Psoas muscle (tissue), 8 donors: Measurements from ENCODE around the gene EMC10. TPM values are rescaled to one million over a fixed set of nuclear protein-coding genes. Genes with fewer than 3 reads are reported as not detected.

ENCODE experiments used
- ATAC-seq, 4 donors: fragments of 200-7000 bp; cut with Tn5 transposase; one replicate each; pipeline ENCODE4 v1.9.1; 2020; ENCODE audit warnings: moderate library complexity in 3 of 4, mild to moderate bottlenecking in 2 of 4
- DNase-seq, 2 donors: peaks; one replicate each; pipeline ENCODE4 v3.0.0-alpha.2; 2020
- H3K27ac ChIP-seq: fragments of 200-600 bp; one replicate; pipeline ENCODE4 v1.8.0; 2022
- H3K27me3 ChIP-seq, 3 donors: fragments of 200-600 bp in 1 of 3; one replicate each; pipeline versions ENCODE4 v1.6.1 to v1.8.0; 2013 to 2022; ENCODE audit warnings: low read length in 2 of 3, mild to moderate bottlenecking in 2 of 3, moderate library complexity in 1 of 3; ENCODE audit not compliant: insufficient read depth in 3 of 3
- H3K36me3 ChIP-seq, 2 donors: fragments of 200-600 bp in 1 of 2; one replicate each; pipeline versions ENCODE4 v1.6.1 to v1.8.0; 2013 to 2022; ENCODE audit warnings: low read depth in 1 of 2, mild to moderate bottlenecking in 1 of 2, moderate library complexity in 1 of 2; ENCODE audit not compliant: insufficient read depth in 1 of 2
- H3K4me1 ChIP-seq: fragments of 200-600 bp; one replicate; pipeline ENCODE4 v1.8.0; 2022
- H3K4me3 ChIP-seq: fragments of 200-600 bp; one replicate; pipeline ENCODE4 v1.8.0; 2022; ENCODE audit warnings: mild to moderate bottlenecking
- H3K9me3 ChIP-seq: fragments of 200-600 bp; one replicate; pipeline ENCODE4 v1.8.0; 2022
- CTCF ChIP-seq: fragments of 200-600 bp; IDR thresholded peaks from one replicate; pipeline ENCODE4 v1.8.0; 2022; ENCODE audit warnings: antibody characterized with exemption
- WGBS, 3 donors: extraction: QIAGEN DNeasy Blood & Tissue Kit; methylation state at CpG; one replicate each; pipeline versions ENCODE4 v1.1.6 to v1.1.7; 2013; 5-methylcytosine and 5-hydroxymethylcytosine counted together
- intact Hi-C, 2 donors: fragments of 100-400 bp; cut with DNase I; formaldehyde crosslinking; loops; one replicate each; pipeline versions ENCODE4 v1.11.0 to v1.14.2; 2022
- polyA plus RNA-seq, 3 donors: library from polyadenylated mRNA; stranded (reverse); fragments of 200-250 nt; gene quantifications; one replicate each; pipeline ENCODE4 v1.2.3, GENCODE V29; 2013
- total RNA-seq, 4 donors: library from RNA; stranded (reverse); fragmentation: NEBNext Ultra II Directional in 2 of 4; extraction: Animal tissue kit (Norgen Biotek cat#: 25700) in 2 of 4; gene quantifications; one replicate each; pipeline versions ENCODE4 v1.2.1 to v1.2.4, GENCODE V29; 2021 to 2023
- donor health status: healthy with polysubstance abuse.
- donor health status: DM: no; HTN: no; CAD: no; lungs with moderate emphysema.
- donor health status: Bipolar disorder and iron deficiency.
- donor health status: healthy.
- donor health status: DM: yes; HTN: yes; CAD: no.
- donor health status: DM: no; HTN: no; CAD: no.
- donor health status: DM: no; HTN: no; CAD: no.
- donor health status: DM: yes; HTN: yes; CAD: no.

EMC10 gene
- total and polyA plus RNA-seq, 7 donors = 32.6 to 47.5 (median 37.6) TPM

- Histone ChIP-seq H3K9me3 (no peaks in the 10 kb centered on the region), H3K27me3 (peaks cover 0 to 23% (median 3%) of the 10 kb centered on the region in 3 donors), H3K27ac (no peak overlapping the region), H3K4me1 (peaks cover 7% of the 10 kb centered on the region), H3K4me3 (no peak overlapping the region), H3K36me3 (no peaks in the 10 kb centered on the region)
- intact Hi-C loops = loop anchor here in 1 of 2 donors (5.0 kb wide), 1 partner anchor 37 kb away; the partner anchor contains the start of genes EMC10 and GARIN5A
- DNase-seq (no peak), ATAC-seq (no peak)
- WGBS, 3 donors = 37 to 56% (median 42%) methylated on average over 36 to 38 of the region's 38 CpGs
- no peak for TF ChIP-seq CTCF
Observed at GRCh38 chr19:50514346-50515167, 38.2 kb downstream of the EMC10 start.

GRCh38 chr19:50515168-50515561 is 38.9 kb downstream of the EMC10 start:
- H3K27ac ChIP-seq = no peak overlapping the region
- peaks cover 0 to 23% (median 3%) of the 10 kb centered on the region in 3 donors for H3K27me3 ChIP-seq
- 54 to 62% (median 61%) methylated on average over 7 to 11 of the region's 11 CpGs for WGBS, 3 donors
- H3K4me1 ChIP-seq = peaks cover 3% of the 10 kb centered on the region
- no peaks in the 10 kb centered on the region for H3K9me3 ChIP-seq
- ATAC-seq (no peak), DNase-seq (no peak)
- no peak for TF ChIP-seq CTCF
- H3K36me3 ChIP-seq = no peaks in the 10 kb centered on the region
- no peak overlapping the region for H3K4me3 ChIP-seq
- intact Hi-C loops = no loop called here

GRCh38 chr19:50516456-50516855 is 40.1 kb downstream of the EMC10 start:
- intact Hi-C loops = no loop called here
- H3K4me3 ChIP-seq = no peak overlapping the region
- peaks cover 0 to 23% (median 3%) of the 10 kb centered on the region in 3 donors for H3K27me3 ChIP-seq
- WGBS, 3 donors = 42 to 46% (median 44%) methylated on average over 12 of the region's 12 CpGs
- TF ChIP-seq CTCF = no peak
- ATAC-seq = no peak
- no peaks in the 10 kb centered on the region for H3K36me3 ChIP-seq
- H3K27ac ChIP-seq = no peak overlapping the region
- DNase-seq = no peak
- H3K9me3 ChIP-seq = no peaks in the 10 kb centered on the region
- no peaks in the 10 kb centered on the region for H3K4me1 ChIP-seq

GRCh38 chr19:50516964-50517703 is 40.8 kb downstream of the EMC10 start:
- DNase-seq (no peak), ATAC-seq (no peak)
- Histone ChIP-seq H3K36me3 (no peaks in the 10 kb centered on the region), H3K27ac (no peak overlapping the region), H3K4me1 (no peaks in the 10 kb centered on the region), H3K4me3 (no peak overlapping the region), H3K27me3 (peaks cover 0 to 23% (median 3%) of the 10 kb centered on the region in 3 donors), H3K9me3 (no peaks in the 10 kb centered on the region)
- 55 to 66% (median 62%) methylated on average over 43 to 53 of the region's 53 CpGs for WGBS, 3 donors
- intact Hi-C loops = no loop called here
- TF ChIP-seq CTCF = no peak
